IPS DF 4.7 (cell line): Measurements from ENCODE around the gene TP73.

Experiments used
- DNase-seq: peaks from one replicate; pipeline ENCODE4 v3.0.0-alpha.2; 2013; ENCODE audit warnings: low spot score; ENCODE audit errors: extremely low read depth

Gene TP73

DNA sequence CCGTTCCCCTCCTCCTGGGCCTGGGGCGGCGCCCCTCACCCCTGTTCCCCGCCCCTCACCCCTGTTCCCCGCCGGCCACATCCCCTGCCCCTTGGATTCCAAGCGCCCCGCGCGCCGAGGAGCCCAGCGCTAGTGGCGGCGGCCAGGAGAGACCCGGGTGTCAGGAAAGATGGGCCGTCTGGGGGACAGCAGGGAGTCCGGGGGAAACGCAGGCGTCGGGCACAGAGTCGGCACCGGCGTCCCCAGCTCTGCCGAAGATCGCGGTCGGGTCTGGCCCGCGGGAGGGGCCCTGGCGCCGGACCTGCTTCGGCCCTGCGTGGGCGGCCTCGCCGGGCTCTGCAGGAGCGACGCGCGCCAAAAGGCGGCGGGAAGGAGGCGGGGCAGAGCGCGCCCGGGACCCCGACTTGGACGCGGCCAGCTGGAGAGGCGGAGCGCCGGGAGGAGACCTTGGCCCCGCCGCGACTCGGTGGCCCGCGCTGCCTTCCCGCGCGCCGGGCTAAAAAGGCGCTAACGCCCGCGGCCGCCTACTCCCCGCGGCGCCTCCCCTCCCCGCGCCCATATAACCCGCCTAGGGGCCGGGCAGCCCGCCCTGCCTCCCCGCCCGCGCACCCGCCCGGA is at the start of gene TP73:
TSS of gene TP73 (plus strand) at position 587 of the 618 bp plus-strand sequence. CDS start 29,850 bp downstream, outside the sequence.
- DNase-seq = no peak

DNA sequence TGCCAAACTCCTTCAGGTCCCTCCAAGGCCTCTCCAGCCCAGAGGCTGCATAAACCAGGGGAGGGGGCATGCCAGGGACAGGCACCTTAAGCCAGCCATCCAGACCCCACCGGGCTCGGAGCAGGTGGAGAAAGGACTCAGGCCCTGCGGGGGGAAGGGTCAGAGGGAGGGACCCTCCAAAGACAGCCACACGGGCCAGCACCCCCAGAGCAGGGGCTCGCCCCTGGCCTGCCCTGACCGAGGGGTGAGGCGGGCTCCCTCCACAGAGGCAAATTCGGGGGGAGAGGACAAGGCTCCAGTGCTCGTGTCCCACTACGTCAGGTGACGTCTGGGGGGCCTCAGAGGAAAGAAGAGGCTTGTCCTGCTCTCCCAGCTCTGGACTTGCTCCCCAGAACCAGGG is 49.2 kb upstream of the TP73 start:
- DNase-seq = no peak

DNA sequence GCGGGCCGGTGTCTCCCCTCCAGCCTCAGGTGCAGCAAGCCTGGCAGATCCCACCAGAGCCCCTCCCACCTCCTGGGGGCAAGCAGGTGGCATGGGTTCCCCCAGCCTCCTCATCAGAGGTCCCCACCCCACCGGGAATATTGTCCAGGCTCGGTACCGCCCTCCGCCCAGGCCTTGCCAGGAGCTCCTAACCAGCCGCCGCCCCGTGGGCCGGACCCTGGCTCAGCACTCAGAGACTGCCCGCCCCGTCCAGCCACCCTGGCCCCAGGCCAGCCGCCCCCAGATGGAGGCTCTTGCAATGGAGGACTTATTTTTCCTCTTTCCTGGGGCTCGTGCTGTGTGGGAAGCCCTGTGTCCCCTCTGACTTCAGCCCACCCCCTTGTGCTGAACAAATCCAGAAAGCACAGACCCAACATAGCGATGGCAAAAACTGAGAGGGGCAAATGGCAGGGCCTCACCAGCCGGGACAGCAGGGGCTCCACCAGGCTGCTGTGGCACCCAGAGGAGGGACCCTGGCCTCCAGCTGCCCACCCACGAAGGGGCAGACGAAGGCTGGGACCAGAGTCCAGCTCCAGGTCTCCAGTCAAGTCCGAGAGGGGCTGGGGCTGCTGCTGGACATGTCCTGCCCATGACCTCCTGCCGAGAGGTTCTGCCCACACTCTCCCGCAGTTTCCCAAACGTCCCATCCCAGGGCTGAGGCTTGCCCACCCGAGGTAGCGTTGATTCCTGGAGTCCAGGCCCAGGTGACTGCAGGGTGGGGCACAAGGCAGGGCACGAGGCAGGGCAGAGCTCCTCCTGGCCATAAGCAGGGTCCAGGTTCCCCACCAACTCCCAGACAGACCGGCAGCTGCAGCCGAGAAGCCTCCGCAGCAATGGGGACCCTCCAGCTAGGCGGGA is 48.5 kb upstream of the TP73 start:
- no peak for DNase-seq

DNA sequence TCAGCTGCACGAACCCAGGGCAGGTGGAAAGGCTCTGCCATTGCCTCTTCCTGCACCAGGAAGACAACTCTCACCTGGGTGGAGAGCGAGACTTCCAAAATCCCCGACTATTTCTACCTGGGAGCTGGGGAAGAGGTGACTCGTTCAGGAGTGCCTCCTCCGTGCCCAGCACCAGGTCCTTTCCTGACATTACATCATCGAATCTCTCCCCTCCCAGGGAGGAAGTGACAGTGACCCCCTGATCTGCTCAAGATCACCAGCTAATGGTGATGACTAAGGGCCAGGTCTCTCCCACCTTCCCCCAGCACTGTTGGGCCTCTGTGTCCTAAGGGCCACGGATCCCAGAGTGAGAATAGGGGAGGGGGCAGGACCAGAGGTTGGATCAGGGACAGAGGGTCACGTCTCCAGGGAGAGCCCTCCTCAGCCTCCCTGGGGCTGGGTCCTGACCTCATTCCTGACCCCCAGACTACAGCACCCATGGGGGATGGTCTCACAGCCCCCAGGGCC is 47.8 kb upstream of the TP73 start:
- no peak for DNase-seq

DNA sequence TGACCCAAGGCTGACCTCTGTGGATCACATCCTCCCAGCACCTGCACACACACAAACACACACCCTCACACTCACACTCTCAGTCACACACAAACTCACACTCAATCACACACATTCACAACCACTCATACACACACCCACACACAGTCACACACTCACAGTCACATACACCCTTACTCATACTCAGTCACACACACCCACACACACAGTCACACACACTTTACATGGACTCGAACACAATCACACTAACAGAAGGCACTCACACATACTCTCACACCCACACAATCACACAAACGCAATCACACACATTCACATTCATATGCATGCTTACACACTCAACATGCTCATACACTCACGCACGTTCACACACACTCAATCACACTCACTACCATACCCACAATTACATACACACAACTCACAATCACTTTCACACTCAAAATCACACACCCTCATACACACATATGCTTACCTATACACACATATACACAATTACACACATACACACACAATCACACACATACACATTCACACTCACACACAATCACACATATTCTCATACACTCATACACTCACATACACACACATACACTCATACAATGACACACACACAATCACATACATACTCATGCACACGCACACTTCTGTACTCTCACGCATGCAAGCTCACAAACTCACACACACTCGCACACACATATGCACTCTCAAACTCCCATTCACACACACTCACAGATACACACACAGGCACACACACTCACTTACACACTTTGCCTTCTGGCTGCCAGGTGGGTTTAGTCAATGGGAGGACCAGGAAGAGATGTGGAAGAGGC is 47.1 kb upstream of the TP73 start:
- DNase-seq = no peak

DNA sequence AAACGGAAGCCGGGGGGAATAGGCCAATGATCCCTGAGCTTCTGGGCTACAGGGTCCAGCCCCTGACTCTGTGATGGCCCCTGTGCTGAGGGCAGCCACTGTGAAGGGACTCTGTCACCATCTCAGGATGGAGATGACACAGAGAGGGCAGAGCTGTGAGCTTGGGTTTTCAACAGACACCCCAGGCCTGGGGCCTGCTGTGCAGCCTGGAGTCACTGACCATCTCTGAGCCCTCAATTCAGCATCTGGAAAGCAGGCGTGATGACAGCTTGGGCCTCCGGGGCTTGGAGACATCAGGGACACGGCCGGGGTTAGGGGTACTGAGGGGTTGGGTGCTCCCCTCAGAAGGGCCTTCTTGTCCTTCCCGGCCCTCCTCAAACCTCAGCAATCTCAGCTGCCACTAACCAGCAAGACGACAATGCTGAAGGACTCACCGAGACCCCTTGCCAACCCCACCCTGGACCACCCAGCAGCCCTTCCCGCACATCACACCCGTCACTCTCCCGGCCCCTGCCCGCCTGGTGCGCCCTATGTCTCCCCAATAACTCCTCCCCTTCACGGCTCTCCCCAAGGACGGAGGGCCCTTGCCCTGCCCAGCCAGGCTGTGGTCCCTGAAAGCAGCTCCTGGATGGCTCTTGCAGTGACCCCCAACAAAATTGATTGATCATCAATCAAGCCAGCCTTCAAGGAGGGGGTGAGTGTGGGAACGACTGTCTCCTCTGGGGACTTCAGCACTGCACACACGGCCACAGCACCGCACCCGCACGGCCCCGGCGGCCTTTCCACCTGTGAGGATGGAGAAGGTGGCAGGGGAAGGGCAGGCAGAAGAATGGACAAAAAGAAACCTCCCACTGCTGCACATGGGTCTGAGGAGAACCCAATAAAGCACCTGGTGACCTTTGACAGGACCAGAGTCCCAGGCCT is 45.3 kb upstream of the TP73 start:
- no peak for DNase-seq

DNA sequence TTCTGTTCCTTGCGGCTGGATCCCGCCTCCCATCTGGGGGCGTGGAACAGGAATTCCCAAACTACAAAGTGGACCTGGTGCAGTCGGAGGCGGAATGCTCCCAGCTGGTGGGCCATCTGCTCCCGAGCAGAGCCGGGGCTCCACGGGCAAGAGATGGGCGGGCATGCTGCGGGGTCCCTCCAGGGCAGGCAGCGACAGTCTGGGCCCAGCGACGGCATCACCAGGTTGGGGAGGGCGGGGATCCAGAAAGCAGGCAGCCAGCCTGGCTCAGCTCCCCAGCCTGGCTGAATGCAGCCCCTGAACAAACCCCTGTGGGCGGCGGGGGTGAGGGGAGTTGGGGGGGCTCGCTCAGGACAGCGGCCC is 44.6 kb upstream of the TP73 start:
- DNase-seq = no peak

DNA sequence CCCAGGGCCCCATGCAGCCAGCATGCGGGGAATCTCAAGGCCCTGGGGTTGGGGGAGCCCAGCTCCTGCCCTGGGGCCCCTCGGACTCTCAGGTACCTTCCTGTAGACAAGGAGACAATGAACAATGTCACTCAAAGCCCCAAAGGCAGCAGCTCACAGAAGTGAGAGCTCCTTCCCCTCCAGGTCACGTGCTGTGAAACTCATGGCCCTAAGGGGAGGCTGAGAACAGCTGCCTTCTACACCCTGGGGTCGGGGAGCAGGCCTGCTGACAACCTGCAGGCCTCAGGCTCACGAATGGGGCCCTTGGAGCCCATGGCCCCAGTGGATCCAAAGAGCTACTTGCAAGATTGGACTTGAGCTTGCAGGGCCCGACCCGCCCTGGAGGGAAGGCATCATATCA is 44.2 kb upstream of the TP73 start:
- no peak for DNase-seq

DNA sequence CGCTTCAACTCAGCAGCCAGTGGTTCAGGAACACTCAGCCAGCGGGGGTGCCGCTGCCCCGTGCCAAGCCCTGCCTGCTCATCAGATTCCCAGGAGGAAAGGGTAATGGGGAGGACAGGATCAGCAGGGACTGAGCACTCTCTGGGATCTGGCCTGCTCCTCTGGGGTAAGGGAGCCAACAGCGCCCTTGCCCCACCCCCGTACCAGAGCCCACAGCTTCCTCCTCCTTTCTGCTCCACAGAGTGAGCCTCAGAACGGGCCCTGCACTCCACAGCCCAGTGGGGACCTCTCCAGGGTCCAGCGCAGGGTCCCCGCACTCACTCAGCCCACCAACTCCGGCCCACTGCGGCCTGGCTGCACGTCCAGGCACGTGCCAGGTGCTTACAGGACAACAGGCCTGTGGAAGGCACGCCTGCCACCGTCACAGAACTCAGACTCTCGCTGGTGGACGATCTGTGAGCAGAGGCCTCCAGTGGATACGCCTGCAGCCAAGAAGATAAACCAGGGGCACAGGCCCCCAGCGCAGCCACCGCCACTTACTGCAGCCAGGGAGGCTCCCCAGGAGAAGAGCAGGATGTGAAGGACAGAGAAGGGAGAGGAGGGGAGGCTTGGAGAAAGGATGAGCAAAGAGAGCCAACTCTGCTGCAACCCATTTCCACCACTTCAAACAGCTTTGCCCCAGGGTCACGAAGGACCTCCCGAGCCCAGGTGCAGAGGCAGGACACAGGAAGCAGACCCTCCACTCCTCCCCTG is 43.1 kb upstream of the TP73 start:
- DNase-seq = no peak

DNA sequence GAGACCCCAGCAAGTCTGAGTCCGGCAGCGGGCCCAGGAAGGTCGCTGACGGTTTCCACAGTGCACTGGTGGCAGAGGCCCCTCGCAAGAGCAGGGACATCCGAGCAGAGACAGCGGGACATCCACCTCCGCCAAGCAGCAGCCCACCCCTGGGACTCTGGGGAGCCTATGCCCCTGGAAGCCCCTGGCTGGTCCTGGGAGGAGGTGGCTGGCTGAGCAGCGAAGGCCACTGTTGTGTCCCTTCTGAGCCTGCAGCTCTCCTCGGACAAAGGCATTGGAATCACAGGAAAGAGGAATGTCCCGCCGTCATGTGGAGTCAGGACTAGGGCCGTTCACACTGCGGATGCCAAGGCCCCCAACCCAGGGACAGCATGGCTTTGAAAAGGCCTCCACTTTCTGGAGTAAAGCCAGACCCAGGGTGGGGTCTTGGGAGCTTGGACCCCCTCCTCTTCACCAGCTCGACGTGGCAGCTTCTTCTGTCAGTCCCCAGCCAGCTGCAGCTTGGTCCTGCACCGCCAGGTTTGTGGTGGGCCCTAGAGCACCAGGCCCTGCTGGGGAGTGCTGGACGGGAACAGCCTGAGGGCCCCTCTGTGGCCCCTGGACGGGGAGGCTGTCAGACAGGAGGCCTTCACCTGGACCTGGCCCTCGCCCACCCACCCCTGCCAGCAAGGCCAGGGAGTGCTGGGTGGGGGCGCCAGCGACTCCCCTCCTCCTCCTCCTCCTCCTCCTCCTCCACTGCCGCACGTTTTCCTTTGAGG is 42.4 kb upstream of the TP73 start:
- DNase-seq = no peak

DNA sequence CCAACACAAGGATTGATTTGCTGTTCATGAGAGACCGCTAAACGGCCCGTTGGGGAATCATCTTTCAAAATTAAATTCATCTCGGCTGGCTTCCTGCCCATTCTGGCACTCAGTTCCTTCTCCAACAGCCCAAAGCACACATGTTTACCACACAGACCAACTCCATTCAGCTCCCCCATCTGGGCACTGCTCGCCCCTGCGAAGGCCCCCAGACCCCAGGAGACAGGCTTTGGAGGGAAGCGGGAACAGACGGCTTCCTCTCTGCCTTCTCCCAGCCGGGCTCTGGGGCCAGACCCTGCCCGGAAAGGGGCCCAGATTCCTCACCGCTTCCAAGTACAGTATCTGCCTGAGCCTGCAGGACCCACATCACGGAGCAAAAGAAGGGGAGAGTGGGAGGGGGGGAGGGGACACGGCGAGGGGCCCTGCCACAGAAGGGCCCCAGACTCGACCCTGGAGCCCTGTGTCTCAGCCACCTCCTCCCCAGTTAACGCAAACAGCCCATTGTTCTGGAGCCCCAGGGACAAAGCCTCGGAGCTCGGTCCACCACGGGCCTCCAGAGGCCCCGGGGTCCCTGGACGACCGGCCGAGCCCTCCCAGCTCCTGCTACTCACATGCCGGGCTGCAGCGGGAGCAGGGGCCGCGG is 41.7 kb upstream of the TP73 start:
- DNase-seq = no peak

DNA sequence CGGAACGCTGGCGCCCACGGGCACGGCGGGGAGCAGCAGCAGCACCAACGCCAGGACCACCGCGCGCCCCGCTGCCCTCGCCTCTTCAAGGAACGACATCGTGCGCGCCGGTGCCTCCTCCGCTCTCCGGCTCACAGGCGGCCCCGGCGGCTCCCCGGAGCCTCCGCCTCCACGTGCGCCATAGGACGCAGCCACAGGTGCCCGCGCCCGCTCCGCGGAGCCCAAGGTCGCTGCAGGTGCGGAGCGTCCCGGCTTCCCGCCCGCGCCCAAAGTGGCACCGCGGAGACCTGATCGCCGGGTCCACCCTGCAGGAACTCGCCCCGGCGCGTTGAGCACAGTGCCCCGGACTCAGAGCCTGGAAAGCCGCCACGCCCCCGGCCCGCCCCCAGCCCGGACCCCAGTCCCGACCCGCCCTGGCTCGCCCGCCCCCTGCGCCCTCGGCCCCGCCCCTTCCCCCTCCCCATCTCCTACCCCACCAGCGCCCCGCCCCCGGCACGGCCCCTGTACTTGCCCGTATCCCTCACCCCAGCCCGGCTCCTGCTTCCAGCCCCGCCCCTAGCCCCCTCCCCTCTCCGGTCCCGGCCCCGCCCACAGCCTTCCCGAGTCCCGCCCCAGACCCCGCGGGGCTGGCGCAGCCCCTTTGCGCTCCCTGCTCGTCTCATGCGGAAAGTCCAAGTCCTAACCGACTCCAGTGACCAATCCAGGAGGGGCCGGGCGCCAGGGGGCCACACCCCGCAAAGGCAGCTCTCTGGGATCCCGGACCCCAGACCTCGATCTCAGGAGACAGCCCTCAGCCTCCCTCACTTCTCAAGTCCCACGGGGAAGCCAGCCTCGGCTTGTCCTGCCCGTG is 40.9 kb upstream of the TP73 start, which contains the start of gene MEGF6:
TSS of gene MEGF6 (minus strand) at position 339 of the 850 bp plus-strand sequence. CDS start at position 99, 240 bp downstream.
- no peak for DNase-seq

DNA sequence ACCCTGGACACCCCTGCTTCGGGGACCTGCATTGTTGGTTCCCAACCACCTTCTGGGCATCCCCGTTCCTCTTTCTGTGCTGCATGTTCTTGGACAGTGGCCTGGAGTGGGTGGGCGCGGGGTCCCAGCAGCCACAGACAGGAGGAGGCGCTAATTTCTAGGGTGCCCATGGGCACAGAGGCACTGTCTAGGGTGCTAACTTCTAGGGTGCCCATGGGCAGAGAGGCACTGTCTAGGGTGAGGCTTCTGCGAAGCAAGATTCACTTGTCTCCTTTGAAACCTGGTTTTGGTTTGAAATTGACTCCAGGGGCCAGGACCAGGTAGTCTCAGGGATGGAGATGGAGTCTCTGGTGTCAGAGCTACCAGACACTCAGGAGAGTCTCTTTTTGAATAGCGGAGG is 40.2 kb upstream of the TP73 start:
- DNase-seq = no peak

DNA sequence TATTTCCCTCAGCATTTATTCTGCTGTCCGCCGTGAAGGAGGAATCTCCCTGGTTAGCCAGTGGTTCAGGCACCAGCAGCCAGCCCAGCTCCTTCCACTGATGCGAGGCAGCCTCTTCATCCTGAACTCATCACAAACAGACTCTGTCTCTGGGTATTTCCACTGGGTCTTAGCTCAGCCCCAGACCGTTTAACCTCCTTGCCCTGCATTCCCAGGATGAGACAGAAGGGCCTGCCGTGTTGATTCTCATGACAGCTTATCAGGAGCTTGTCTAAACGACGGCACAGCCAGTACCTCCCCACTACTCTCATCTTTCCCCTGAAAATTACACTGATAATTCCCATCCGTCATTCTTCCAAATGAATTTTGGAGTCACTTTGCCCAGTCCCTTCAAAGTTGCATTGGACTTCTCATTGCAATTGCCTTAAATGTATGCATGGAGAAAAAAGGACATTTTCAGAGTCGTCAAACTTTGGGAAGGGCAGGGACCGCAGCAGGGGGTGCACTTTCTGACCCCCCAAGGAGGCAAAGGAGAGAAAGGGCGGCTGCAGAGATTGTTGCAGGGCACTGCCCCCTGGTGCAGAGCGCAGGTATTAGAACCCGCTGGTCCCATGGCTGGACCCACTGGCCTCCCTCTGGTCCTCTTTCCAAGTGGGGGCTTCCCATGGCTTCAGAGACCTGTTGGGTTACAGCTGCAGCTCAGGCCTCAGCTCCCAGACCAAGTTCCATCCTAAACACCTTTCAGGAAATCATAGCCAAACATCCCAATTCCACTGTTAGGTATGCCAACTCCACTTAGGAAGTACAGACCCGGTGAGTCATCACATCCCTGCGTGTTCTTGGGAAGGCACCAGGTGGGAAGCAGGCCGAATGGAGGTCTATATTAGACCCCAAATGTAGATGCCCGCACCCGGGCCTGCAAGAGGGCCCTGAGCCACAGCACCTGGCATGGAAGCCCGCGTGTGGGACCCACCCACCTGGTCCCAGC is 37.3 kb upstream of the TP73 start:
- DNase-seq = no peak

DNA sequence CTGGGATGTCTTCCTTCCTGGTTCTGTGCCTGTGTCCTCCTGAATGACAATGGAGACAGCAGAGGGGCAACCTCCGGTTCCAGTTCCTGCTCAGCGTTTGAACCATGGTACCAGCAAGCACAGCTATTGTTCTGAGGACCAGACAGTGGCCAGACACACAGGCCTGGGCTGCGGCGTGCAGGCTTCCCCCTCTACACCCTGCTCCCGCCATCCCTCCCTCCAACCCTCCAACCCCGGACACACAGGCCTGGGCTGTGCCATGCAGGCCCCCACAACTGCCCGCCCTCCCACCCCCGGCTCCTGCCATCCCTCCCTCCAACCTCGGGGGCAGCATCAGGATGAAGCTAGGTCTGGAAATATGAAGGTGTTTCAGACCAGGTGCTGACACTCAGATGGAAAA is 35.5 kb upstream of the TP73 start:
- DNase-seq = no peak

DNA sequence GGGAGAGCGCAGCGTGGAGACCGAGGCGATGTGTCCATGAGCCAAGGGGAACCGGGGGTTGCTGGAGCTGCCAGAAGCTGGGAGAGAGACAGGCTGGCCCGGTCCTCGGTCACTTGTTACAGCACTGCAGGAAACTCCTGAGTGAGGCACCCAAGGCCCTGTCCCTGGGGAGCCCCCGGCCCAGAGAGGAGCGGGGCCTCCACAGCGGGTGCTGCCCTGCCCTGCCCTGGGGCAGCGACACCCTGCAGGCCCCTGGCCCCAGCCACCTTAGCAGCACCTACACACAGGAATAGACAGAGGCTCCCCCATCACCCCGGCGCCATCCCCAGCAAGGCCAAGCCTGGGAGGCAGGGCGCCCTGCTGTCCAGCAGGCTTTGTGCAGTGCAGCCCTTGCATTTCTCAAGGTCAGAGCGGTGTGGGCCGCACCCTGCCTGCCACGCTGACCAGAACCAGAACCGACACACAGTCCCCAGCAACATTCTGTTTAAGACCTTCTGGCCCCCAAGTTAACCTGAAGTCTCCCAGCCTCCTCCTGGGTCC is 34.4 kb upstream of the TP73 start:
- no peak for DNase-seq
